ENCODE data around the gene LRG1.

GRCh38 chr19:4497770-4498389, 42.0 kb downstream of the LRG1 start:
- TF ChIP-seq CTCF (optimal IDR thresholded peaks at IDR 0.05 in 1 of 3, IDR thresholded peaks at IDR 0.05 in 1 of 3, conservative IDR thresholded peaks at IDR 0.05 in 1 of 3; ENCODE audit: extremely low read depth in 1 of 3, insufficient read depth in 2 of 3, low read length in 3 of 3) = no peak
- TF ChIP-seq EZH2 (IDR thresholded peaks at IDR 0.05; ENCODE audit: low read length) = no peak
